PC-9 (cell line): ENCODE results near the gene CACNA1G. TPM values are rescaled to one million over a fixed set of nuclear protein-coding genes. Genes with fewer than 3 reads are reported as not detected.

Source experiments
- BruUV-seq: library from RNA; stranded (reverse); fragments of 400-500 nt; replicated peaks from 2 replicates; lab custom pipeline; 2021; lab: Mats Ljungman, UMichigan
- CTCF ChIA-PET: fragments of 300-600 bp; sonication (Branson Sonifier 250); formaldehyde crosslinking; loops from one replicate; lab custom pipeline; 2022; ENCODE audit warnings: antibody characterized with exemption; lab: Charles Lee
- POLR2A ChIA-PET: fragments of 300-600 bp; sonication (Branson Sonifier 250); formaldehyde crosslinking; loops from one replicate; lab custom pipeline; 2022; ENCODE audit warnings: antibody characterized with exemption; ENCODE audit not compliant: unreplicated experiment; lab: Charles Lee
- DNase-seq, 2 experiments: peaks; one replicate each; pipeline versions ENCODE4 v3.0.0 to v3.0.0-alpha.2; 2015 to 2022; ENCODE audit warnings: mixed read lengths in 1 of 2
- H2AFZ ChIP-seq: fragments of 200-600 bp; sonication (generic); 2 replicates; pipeline ENCODE4 v1.8.1; 2017; ENCODE audit warnings: antibody characterized with exemption
- H3F3A ChIP-seq: fragments of 200-600 bp; sonication (generic); 2 replicates; pipeline ENCODE4 v1.8.1; 2017; ENCODE audit warnings: antibody characterized with exemption, mild to moderate bottlenecking, low read depth; ENCODE audit not compliant: insufficient read depth
- H3K27ac ChIP-seq: fragments of 200-600 bp; sonication (generic); 2 replicates; pipeline ENCODE4 v1.6.1; 2016; ENCODE audit warnings: mixed run types
- H3K27me3 ChIP-seq: fragments of 200-600 bp; sonication (generic); 2 replicates; pipeline ENCODE4 v1.6.1; 2016; ENCODE audit warnings: low read depth, mixed run types; ENCODE audit not compliant: insufficient read depth
- H3K36me3 ChIP-seq: fragments of 200-600 bp; sonication (generic); 2 replicates; pipeline ENCODE4 v1.6.1; 2016; ENCODE audit warnings: low read depth, mixed run types
- H3K4me1 ChIP-seq: fragments of 200-600 bp; sonication (generic); replicated peaks from 2 replicates; pipeline ENCODE4 v1.6.1; 2016; ENCODE audit warnings: mixed run types; ENCODE audit not compliant: insufficient read depth
- H3K4me2 ChIP-seq: fragments of 200-600 bp; sonication (generic); 2 replicates; pipeline ENCODE4 v1.6.1; 2017; ENCODE audit warnings: mixed run types
- H3K4me3 ChIP-seq: fragments of 200-600 bp; sonication (generic); 2 replicates; pipeline ENCODE4 v1.6.1; 2016; ENCODE audit warnings: mixed run types
- H3K79me2 ChIP-seq: fragments of 200-600 bp; sonication (generic); 2 replicates; pipeline ENCODE4 v1.6.1; 2017; ENCODE audit warnings: low read depth, mixed run types
- H3K9me2 ChIP-seq: fragments of 200-600 bp; sonication (generic); 2 replicates; pipeline ENCODE4 v1.8.1; 2017; ENCODE audit warnings: mild to moderate bottlenecking; ENCODE audit not compliant: insufficient read depth
- H3K9me3 ChIP-seq: fragments of 200-600 bp; sonication (generic); 2 replicates; pipeline ENCODE4 v1.8.1; 2016; ENCODE audit warnings: low read depth; ENCODE audit not compliant: insufficient read depth
- H4K20me1 ChIP-seq: fragments of 200-600 bp; sonication (generic); 2 replicates; pipeline ENCODE4 v1.8.1; 2017; ENCODE audit not compliant: insufficient read depth
- EZH2 ChIP-seq: fragments of 200-600 bp; sonication (generic); IDR thresholded peaks from 2 replicates; pipeline ENCODE4 v1.8.0; 2017; ENCODE audit warnings: antibody characterized with exemption, low read depth
- intact Hi-C: fragments of 100-400 bp; cut with micrococcal nuclease; formaldehyde crosslinking; loops from one replicate; pipeline ENCODE4 v1.10.0; 2022; ENCODE audit not compliant: unreplicated experiment
- total RNA-seq: library from RNA; stranded (reverse); gene quantifications from 2 replicates; pipeline ENCODE4 v1.2.3, GENCODE V29; 2021
- TF ChIP-seq, protein P1 (sequence below): fragments of 200-600 bp; sonication (generic); conservative IDR thresholded peaks from 2 replicates; pipeline ENCODE4 v1.6.1; 2017; ENCODE audit warnings: mixed run types, antibody characterized with exemption, mild to moderate bottlenecking, moderate library complexity

CACNA1G gene
- total RNA-seq, 1 experiment from 2014 or later, result 0.46 TPM

DNA sequence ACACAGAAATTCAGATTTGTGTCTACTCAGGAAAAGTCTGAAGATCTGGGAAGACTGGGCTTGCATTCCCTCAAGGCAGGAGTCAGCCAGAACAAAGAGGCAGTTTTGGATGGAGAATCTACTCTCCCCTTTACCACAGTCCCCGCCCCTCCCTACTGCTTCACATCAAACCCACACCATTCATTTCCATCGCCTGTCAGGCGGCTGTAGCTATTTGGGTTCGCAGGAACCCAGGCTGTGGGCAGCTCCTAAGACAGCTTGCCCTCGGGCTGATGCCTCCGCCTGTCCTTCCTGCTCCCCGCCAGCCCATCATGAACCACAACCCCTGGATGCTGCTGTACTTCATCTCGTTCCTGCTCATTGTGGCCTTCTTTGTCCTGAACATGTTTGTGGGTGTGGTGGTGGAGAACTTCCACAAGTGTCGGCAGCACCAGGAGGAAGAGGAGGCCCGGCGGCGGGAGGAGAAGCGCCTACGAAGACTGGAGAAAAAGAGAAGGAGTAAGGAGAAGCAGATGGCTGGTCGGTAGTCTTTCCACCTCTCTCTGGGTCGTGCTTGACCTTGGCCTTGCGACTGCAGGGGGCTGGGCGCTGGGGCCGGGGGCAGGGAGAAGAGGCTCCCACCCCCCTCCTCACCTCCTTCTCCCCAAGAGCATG, 47.1 kb downstream of the CACNA1G start:
- Histone ChIP-seq H3K27ac (no peak overlapping the region), H3K9me2 (no peaks in the 10 kb centered on the region), H3K4me1 (no peaks in the 10 kb centered on the region), H3K4me3 (no peak overlapping the region), H3F3A (peaks cover 7% of the 10 kb centered on the region; the same call in 1 of the 2 replicates), H3K36me3 (no peaks in the 10 kb centered on the region), H3K9me3 (no peaks in the 10 kb centered on the region), H3K79me2 (no peaks in the 10 kb centered on the region), H2AFZ (no peak overlapping the region), H4K20me1 (no peaks in the 10 kb centered on the region), H3K27me3 (peaks cover 77% of the 10 kb centered on the region), H3K4me2 (no peak overlapping the region)
- no TSS peak for BruUV-seq
- intact Hi-C loops, result no loop called here
- TF ChIP-seq EZH2, result no peak
- TF ChIP-seq, protein P1, sequence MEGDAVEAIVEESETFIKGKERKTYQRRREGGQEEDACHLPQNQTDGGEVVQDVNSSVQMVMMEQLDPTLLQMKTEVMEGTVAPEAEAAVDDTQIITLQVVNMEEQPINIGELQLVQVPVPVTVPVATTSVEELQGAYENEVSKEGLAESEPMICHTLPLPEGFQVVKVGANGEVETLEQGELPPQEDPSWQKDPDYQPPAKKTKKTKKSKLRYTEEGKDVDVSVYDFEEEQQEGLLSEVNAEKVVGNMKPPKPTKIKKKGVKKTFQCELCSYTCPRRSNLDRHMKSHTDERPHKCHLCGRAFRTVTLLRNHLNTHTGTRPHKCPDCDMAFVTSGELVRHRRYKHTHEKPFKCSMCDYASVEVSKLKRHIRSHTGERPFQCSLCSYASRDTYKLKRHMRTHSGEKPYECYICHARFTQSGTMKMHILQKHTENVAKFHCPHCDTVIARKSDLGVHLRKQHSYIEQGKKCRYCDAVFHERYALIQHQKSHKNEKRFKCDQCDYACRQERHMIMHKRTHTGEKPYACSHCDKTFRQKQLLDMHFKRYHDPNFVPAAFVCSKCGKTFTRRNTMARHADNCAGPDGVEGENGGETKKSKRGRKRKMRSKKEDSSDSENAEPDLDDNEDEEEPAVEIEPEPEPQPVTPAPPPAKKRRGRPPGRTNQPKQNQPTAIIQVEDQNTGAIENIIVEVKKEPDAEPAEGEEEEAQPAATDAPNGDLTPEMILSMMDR, result no peak
- no peak for DNase-seq
- ChIA-PET POLR2A (no interaction called here), CTCF (no interaction called here)

DNA sequence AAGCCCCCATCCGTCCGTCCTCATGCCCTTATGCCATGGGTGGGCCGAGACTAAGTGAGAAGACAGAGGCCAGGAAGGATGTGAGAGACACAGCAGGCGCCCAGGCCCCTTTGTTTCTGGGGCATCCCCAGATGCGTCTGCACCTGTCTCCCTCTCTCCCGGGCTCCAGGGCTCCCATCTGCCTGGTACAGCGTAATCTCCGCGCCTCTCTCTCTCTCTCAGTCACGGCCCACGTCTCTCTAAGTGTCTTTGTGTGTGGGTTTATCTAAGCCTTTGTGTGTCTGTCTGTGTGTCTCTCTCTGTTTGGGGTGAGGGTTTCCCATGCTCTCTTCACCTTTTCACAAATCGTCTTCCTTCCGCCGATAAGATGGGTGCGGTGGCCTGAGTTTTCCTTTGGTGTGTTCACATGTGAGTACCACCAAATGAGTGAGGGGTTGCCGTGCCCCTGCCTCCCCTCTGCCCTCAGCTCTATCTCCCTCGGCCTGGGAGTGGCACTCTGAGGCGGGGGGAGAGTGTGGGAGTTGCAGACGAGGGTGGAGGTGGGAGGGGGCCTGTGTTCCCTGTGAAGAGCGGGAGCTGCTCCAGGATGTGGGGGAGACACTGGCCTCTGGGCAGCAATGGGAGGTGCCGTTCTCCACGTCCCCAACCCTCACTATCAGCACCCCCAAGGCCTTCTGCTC, 48.3 kb downstream of the CACNA1G start:
- ChIA-PET CTCF (no interaction called here), POLR2A (no interaction called here)
- BruUV-seq, result no TSS peak
- Histone ChIP-seq H3K27me3 (peaks cover 65% of the 10 kb centered on the region), H3K4me2 (no peak overlapping the region), H3K4me3 (no peak overlapping the region), H3K4me1 (no peaks in the 10 kb centered on the region), H4K20me1 (no peaks in the 10 kb centered on the region), H3F3A (peaks cover 7% of the 10 kb centered on the region; the same call in 1 of the 2 replicates), H3K27ac (no peak overlapping the region), H3K9me3 (no peaks in the 10 kb centered on the region), H3K36me3 (no peaks in the 10 kb centered on the region), H3K79me2 (no peaks in the 10 kb centered on the region), H2AFZ (no peak overlapping the region), H3K9me2 (no peaks in the 10 kb centered on the region)
- no peak for DNase-seq
- TF ChIP-seq, protein P1, result no peak
- TF ChIP-seq EZH2, result no peak
- intact Hi-C loops, result no loop called here

DNA sequence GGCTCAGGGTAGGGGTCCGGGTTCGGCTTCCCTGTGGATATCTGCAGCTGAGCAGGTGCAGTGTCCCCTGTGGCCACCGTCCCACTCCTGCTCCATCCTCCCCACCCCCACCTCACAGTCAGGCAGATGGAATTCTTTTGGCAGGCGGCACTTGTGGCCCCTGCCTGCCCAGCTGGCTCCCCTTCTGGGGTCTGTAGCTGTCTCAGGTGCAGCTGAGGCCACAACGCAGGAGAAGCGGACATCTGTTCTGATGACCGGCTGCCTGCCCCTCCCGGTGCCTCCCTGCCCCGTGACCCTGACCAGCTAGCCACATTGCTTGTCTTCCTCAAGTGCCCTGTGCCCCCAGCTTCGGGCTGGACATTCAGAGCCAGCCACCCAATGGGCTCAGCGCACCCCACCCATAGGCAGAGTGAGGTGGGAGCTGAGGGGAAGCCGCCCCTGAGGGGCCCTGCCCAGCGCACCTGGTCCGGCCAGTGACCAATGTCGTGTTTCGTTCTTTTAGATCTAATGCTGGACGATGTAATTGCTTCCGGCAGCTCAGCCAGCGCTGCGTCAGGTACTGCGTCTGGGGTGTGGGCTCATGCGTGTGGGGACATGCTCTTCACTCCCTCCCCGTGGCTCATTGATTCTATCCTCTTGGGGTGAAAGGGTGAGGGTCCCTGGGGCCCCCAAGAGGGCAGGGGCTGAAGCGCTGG, 49.0 kb downstream of the CACNA1G start:
- no peaks in the 10 kb centered on the region for H4K20me1 ChIP-seq
- no peaks in the 10 kb centered on the region for H3K79me2 ChIP-seq
- no peak overlapping the region for H3K4me3 ChIP-seq
- no peak overlapping the region for H2AFZ ChIP-seq
- no TSS peak for BruUV-seq
- no peaks in the 10 kb centered on the region for H3K4me1 ChIP-seq
- no peaks in the 10 kb centered on the region for H3K36me3 ChIP-seq
- intact Hi-C loops, result no loop called here
- no peak for TF ChIP-seq EZH2
- TF ChIP-seq, protein P1, result no peak
- H3K4me2 ChIP-seq, result no peak overlapping the region
- no peaks in the 10 kb centered on the region for H3K9me3 ChIP-seq
- POLR2A ChIA-PET, result no interaction called here
- no peak overlapping the region for H3K27ac ChIP-seq
- peaks cover 60% of the 10 kb centered on the region for H3K27me3 ChIP-seq
- H3K9me2 ChIP-seq, result no peaks in the 10 kb centered on the region
- peaks cover 7% of the 10 kb centered on the region; the same call in 1 of the 2 replicates for H3F3A ChIP-seq
- CTCF ChIA-PET, result no interaction called here
- no peak for DNase-seq
